ENCODE data around the gene CCL22. TPM values are rescaled to one million over a fixed set of nuclear protein-coding genes. Genes with fewer than 3 reads are reported as not detected.

The CCL22 gene
- not detected in 2 replicates for total RNA-seq

- H3K27me3 ChIP-seq (ENCODE audit: control insufficient read depth, insufficient read depth, low read length), result peaks cover 3% of the 10 kb centered on the region
- H3K4me3 ChIP-seq (ENCODE audit: low read depth, low read length), result no peak within 1 kb of the TSS
- no peak for DNase-seq (ENCODE audit: low read depth)
- no peak for TF ChIP-seq CTCF (IDR thresholded peaks at IDR 0.05; ENCODE audit: insufficient read depth, low read length, poor library complexity, severe bottlenecking)
- H3K36me3 ChIP-seq (ENCODE audit: control insufficient read depth, insufficient read depth, low read length), result no peaks in the 10 kb centered on the region
Measured at GRCh38 chr16:57358527-57359095, at the start of gene CCL22. CCL22 (plus strand) TSS chr16:57358783; CDS start chr16:57358817, 34 bp downstream.

GRCh38 chr16:57310801-57311200 lies 47.8 kb upstream of the CCL22 start:
- no peak for TF ChIP-seq CTCF (IDR thresholded peaks at IDR 0.05; ENCODE audit: insufficient read depth, low read length, poor library complexity, severe bottlenecking)
- no peak for DNase-seq (ENCODE audit: low read depth)
- no peaks in the 10 kb centered on the region for H3K27me3 ChIP-seq (ENCODE audit: control insufficient read depth, insufficient read depth, low read length)
- H3K36me3 ChIP-seq (ENCODE audit: control insufficient read depth, insufficient read depth, low read length), result no peaks in the 10 kb centered on the region
- no peak overlapping the region for H3K4me3 ChIP-seq (ENCODE audit: low read depth, low read length)

- TF ChIP-seq CTCF (IDR thresholded peaks at IDR 0.05; ENCODE audit: insufficient read depth, low read length, poor library complexity, severe bottlenecking), result no peak
- H3K4me3 ChIP-seq (ENCODE audit: low read depth, low read length), result no peak overlapping the region
- DNase-seq (ENCODE audit: low read depth), result no peak
- no peaks in the 10 kb centered on the region for H3K27me3 ChIP-seq (ENCODE audit: control insufficient read depth, insufficient read depth, low read length)
- H3K36me3 ChIP-seq (ENCODE audit: control insufficient read depth, insufficient read depth, low read length), result no peaks in the 10 kb centered on the region
Measured at GRCh38 chr16:57313509-57313908, 45.1 kb upstream of the CCL22 start.

- TF ChIP-seq CTCF (IDR thresholded peaks at IDR 0.05; ENCODE audit: insufficient read depth, low read length, poor library complexity, severe bottlenecking), result no peak
- H3K4me3 ChIP-seq (ENCODE audit: low read depth, low read length), result no peak overlapping the region
- no peaks in the 10 kb centered on the region for H3K27me3 ChIP-seq (ENCODE audit: control insufficient read depth, insufficient read depth, low read length)
- DNase-seq (ENCODE audit: low read depth), result no peak
- no peaks in the 10 kb centered on the region for H3K36me3 ChIP-seq (ENCODE audit: control insufficient read depth, insufficient read depth, low read length)
Measured at GRCh38 chr16:57314161-57314785, 44.3 kb upstream of the CCL22 start.

- no peaks in the 10 kb centered on the region for H3K36me3 ChIP-seq (ENCODE audit: control insufficient read depth, insufficient read depth, low read length)
- no peaks in the 10 kb centered on the region for H3K27me3 ChIP-seq (ENCODE audit: control insufficient read depth, insufficient read depth, low read length)
- H3K4me3 ChIP-seq (ENCODE audit: low read depth, low read length), result no peak overlapping the region
- DNase-seq (ENCODE audit: low read depth), result no peak
- no peak for TF ChIP-seq CTCF (IDR thresholded peaks at IDR 0.05; ENCODE audit: insufficient read depth, low read length, poor library complexity, severe bottlenecking)
Measured at GRCh38 chr16:57315416-57315815, 43.2 kb upstream of the CCL22 start.
